Measurements from ENCODE around the gene WDR27. TPM values are rescaled to one million over a fixed set of nuclear protein-coding genes. Genes with fewer than 3 reads are reported as not detected.

The WDR27 gene
- polyA plus RNA-seq, 2 of the 4 experiments (the other 2 are of a cell fraction): 18.9 to 36.1 TPM

DNA sequence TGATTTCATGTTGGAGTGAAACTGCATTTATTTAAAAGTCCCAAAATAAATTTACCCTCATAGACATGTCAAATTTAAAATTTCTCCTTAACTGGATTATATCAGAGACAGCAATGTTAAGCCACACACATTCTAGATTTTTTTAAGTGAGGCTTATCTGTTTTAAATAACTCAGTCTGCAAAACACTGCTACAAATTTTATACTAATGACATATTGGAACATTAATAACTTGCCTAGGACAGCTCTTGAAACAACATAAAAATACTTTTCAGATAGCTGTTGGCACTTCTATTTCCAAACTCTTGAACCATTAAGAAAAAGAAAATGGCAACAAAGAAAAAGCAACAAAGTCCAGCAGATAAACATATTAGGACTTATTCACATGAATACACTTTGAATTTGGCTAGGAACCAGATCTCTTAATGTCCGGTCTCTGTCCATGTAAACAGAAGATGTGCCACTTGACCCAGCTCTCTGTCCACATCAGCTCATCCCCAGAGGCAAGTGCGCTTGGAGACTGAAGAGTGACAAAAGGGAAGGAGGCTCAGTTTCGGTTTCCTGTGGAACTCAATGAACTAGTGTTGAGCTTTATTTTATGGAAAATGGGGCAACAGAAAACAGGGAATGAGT lies 228.9 kb downstream of the WDR27 start:
- FAIRE-seq (no peak), ATAC-seq (no peak), DNase-seq (ENCODE audit: low read depth in 1 of 2, low spot score in 1 of 2) (no peak)
- TF ChIP-seq RFX5 (IDR thresholded peaks at IDR 0.05) (no peak), ZSCAN20 (CRISPR knock-in tag; IDR thresholded peaks at IDR 0.05) (no peak), GATA3 (IDR thresholded peaks at IDR 0.05; ENCODE audit: borderline replicate concordance) (no peak), SMC3 (IDR thresholded peaks at IDR 0.05) (no peak), CHD2 (IDR thresholded peaks at IDR 0.05; ENCODE audit: low read length, partially characterized antibody) (no peak), FOXS1 (CRISPR knock-in tag; IDR thresholded peaks at IDR 0.05) (no peak), TFCP2L1 (CRISPR knock-in tag; IDR thresholded peaks at IDR 0.05) (no peak), CEBPB (IDR thresholded peaks at IDR 0.05) (no peak), JUN (IDR thresholded peaks at IDR 0.05) (no peak), EHF (CRISPR knock-in tag; IDR thresholded peaks at IDR 0.05) (no peak), RNF2 (IDR thresholded peaks at IDR 0.05; ENCODE audit: borderline replicate concordance, low read depth) (no peak)
- ChIA-PET CTCF (no interaction called here), POLR2A (no interaction called here)
- H3K4me3 ChIP-seq: no peak overlapping the region
- no peak overlapping the region for H3K4me2 ChIP-seq
- H3K9me3 ChIP-seq: peaks cover 4% of the 10 kb centered on the region
- no peak overlapping the region for H3K27ac ChIP-seq
- WGBS (ENCODE audit: missing lambda C conversion rate): 51% methylated on average over 3 of the region's 3 CpGs
- H3K4me1 ChIP-seq: no peaks in the 10 kb centered on the region

GRCh38 chr6:169470790-169471189 lies 231.0 kb downstream of the WDR27 start:
- CTCF ChIA-PET: no interaction called here
- no peak for TF ChIP-seq NR3C1 (IDR thresholded peaks at IDR 0.05)
- TF ChIP-seq, protein P1, sequence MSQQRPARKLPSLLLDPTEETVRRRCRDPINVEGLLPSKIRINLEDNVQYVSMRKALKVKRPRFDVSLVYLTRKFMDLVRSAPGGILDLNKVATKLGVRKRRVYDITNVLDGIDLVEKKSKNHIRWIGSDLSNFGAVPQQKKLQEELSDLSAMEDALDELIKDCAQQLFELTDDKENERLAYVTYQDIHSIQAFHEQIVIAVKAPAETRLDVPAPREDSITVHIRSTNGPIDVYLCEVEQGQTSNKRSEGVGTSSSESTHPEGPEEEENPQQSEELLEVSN (IDR thresholded peaks at IDR 0.05; ENCODE audit: borderline replicate concordance, low read depth): no peak
- no peak for TF ChIP-seq HES2 (IDR thresholded peaks at IDR 0.05)
- TF ChIP-seq ESRRA (IDR thresholded peaks at IDR 0.05; ENCODE audit: borderline replicate concordance, low read length): no peak
- no peak for TF ChIP-seq PBX3 (IDR thresholded peaks at IDR 0.05)
- no peak for TF ChIP-seq TFCP2L1 (CRISPR knock-in tag; IDR thresholded peaks at IDR 0.05)
- TF ChIP-seq TP53 (CRISPR knock-in tag; IDR thresholded peaks at IDR 0.05): no peak
- TF ChIP-seq ZC3H11A (IDR thresholded peaks at IDR 0.05): no peak
- DNase-seq (ENCODE audit: low read depth in 1 of 2, low spot score in 1 of 2): no peak
- WGBS (ENCODE audit: missing lambda C conversion rate): 70% methylated on average over 2 of the region's 2 CpGs
- Histone ChIP-seq H3K9me3 (peaks cover 8% of the 10 kb centered on the region), H3K4me3 (no peak overlapping the region), H3K27ac (no peak overlapping the region), H3K4me1 (no peaks in the 10 kb centered on the region), H3K4me2 (no peak overlapping the region)
- POLR2A ChIA-PET: no interaction called here
- ATAC-seq: no peak
- no peak for FAIRE-seq

DNA sequence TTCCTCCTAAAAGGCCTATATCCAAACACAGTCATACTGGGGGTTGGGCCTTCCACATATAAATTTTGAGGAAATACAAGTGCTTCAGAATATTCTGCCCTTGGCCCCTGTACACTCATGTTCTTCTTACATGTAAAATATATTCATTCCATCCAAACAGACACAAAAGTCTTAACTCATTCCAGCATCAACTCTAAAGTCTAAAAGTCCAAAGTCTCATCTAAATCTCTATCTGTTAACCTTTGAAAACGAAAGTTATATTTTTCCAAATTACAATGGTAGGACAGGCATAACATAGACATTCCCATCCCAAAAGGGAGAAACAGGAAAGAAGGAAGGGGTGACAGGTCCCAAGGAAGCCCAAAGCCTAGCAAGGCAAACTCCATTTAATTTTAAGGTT lies 232.8 kb downstream of the WDR27 start:
- no peak overlapping the region for H3K4me3 ChIP-seq
- no peak overlapping the region for H3K4me2 ChIP-seq
- H3K9me3 ChIP-seq: 0 out of 3 replicates have a peak, but pooled peaks cover 3% of the 10 kb centered on the region
- WGBS (ENCODE audit: missing lambda C conversion rate): 25% methylated on average over 1 of the region's 1 CpG
- DNase-seq (ENCODE audit: low read depth in 1 of 2, low spot score in 1 of 2): no peak
- FAIRE-seq: no peak
- H3K27ac ChIP-seq: no peak overlapping the region
- CTCF ChIA-PET: no interaction called here
- TF ChIP-seq HEYL (CRISPR knock-in tag; IDR thresholded peaks at IDR 0.05) (no peak), FOSB (CRISPR knock-in tag; IDR thresholded peaks at IDR 0.05) (no peak), CHD4 (IDR thresholded peaks at IDR 0.05; ENCODE audit: borderline replicate concordance) (no peak), FOSL2 (IDR thresholded peaks at IDR 0.05) (no peak), FOSL2 (CRISPR knock-in tag; IDR thresholded peaks at IDR 0.05) (no peak), FOXS1 (CRISPR knock-in tag; IDR thresholded peaks at IDR 0.05) (no peak), KDM1A (IDR thresholded peaks at IDR 0.05; ENCODE audit: low read depth) (no peak), NPAS2 (CRISPR knock-in tag; IDR thresholded peaks at IDR 0.05; ENCODE audit: borderline replicate concordance) (no peak), CEBPB (IDR thresholded peaks at IDR 0.05) (no peak), BCL3 (IDR thresholded peaks at IDR 0.05) (no peak), SMC3 (IDR thresholded peaks at IDR 0.05) (no peak), HOXB13 (CRISPR knock-in tag; IDR thresholded peaks at IDR 0.05; ENCODE audit: low read depth) (no peak), CHD2 (IDR thresholded peaks at IDR 0.05; ENCODE audit: low read length, partially characterized antibody) (no peak), MAZ (IDR thresholded peaks at IDR 0.05; ENCODE audit: borderline replicate concordance, low read depth, low read length) (no peak), CBX8 (IDR thresholded peaks at IDR 0.05) (no peak), RARB (CRISPR knock-in tag; IDR thresholded peaks at IDR 0.05) (no peak), HDAC2 (IDR thresholded peaks at IDR 0.05) (no peak), ZFP36 (IDR thresholded peaks at IDR 0.05; ENCODE audit: borderline replicate concordance, partially characterized antibody) (no peak), EP300 (IDR thresholded peaks at IDR 0.05) (no peak), POLR2A (IDR thresholded peaks at IDR 0.05; ENCODE audit: low read length) (no peak)
- TF ChIP-seq, protein P2, sequence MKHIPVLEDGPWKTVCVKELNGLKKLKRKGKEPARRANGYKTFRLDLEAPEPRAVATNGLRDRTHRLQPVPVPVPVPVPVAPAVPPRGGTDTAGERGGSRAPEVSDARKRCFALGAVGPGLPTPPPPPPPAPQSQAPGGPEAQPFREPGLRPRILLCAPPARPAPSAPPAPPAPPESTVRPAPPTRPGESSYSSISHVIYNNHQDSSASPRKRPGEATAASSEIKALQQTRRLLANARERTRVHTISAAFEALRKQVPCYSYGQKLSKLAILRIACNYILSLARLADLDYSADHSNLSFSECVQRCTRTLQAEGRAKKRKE (CRISPR knock-in tag; IDR thresholded peaks at IDR 0.05; ENCODE audit: low read depth): no peak
- H3K4me1 ChIP-seq: no peaks in the 10 kb centered on the region
- no peak for ATAC-seq
- POLR2A ChIA-PET: no interaction called here
